AG20443 (cell line): ENCODE measurements around the gene MAPK4.

Experiments used
- DNase-seq: peaks from one replicate; pipeline ENCODE4 v3.0.0; 2012; ENCODE audit warnings: low spot score, mixed read lengths

Gene MAPK4

GRCh38 chr18:50624981-50625380, 65.1 kb downstream of the MAPK4 start:
- no peak for DNase-seq

GRCh38 chr18:50626317-50626716, 66.4 kb downstream of the MAPK4 start:
- no peak for DNase-seq

- no peak for DNase-seq
Measured at GRCh38 chr18:50627594-50628532, 68.0 kb downstream of the MAPK4 start.

- DNase-seq: no peak
Measured at GRCh38 chr18:50628533-50628905, 68.6 kb downstream of the MAPK4 start.

- DNase-seq: no peak
Measured at GRCh38 chr18:50629148-50629631, 69.3 kb downstream of the MAPK4 start.

GRCh38 chr18:50630895-50631294, 71.0 kb downstream of the MAPK4 start:
- DNase-seq: no peak

GRCh38 chr18:50632895-50633515, 73.1 kb downstream of the MAPK4 start:
- no peak for DNase-seq

- DNase-seq: no peak
Measured at GRCh38 chr18:50633992-50634391, 74.1 kb downstream of the MAPK4 start.

GRCh38 chr18:50636366-50637057, 76.6 kb downstream of the MAPK4 start:
- no peak for DNase-seq

GRCh38 chr18:50638016-50638883, 78.4 kb downstream of the MAPK4 start:
- DNase-seq: no peak

GRCh38 chr18:50638884-50639420, 79.1 kb downstream of the MAPK4 start:
- no peak for DNase-seq

GRCh38 chr18:50639711-50640110, 79.8 kb downstream of the MAPK4 start:
- no peak for DNase-seq

GRCh38 chr18:50642439-50642838, 82.6 kb downstream of the MAPK4 start:
- no peak for DNase-seq

- DNase-seq: no peak
Measured at GRCh38 chr18:50644146-50644545, 84.3 kb downstream of the MAPK4 start.

GRCh38 chr18:50644807-50645206, 84.9 kb downstream of the MAPK4 start:
- DNase-seq: no peak

- DNase-seq: no peak
Measured at GRCh38 chr18:50647237-50647636, 87.3 kb downstream of the MAPK4 start.

GRCh38 chr18:50647792-50648191, 87.9 kb downstream of the MAPK4 start:
- no peak for DNase-seq

GRCh38 chr18:50649821-50650220, 89.9 kb downstream of the MAPK4 start:
- DNase-seq: peak; percentile 42

GRCh38 chr18:50651334-50651733, 91.4 kb downstream of the MAPK4 start:
- DNase-seq: no peak

- no peak for DNase-seq
Measured at GRCh38 chr18:50653402-50654093, 93.7 kb downstream of the MAPK4 start.

GRCh38 chr18:50654211-50654610, 94.3 kb downstream of the MAPK4 start:
- DNase-seq: no peak
